Right hindlimb (tissue), 1 donor: ENCODE measurements around the gene ACOT7.

ENCODE experiments used
- DNase-seq: peaks from one replicate; pipeline ENCODE4 v3.0.0-alpha.2; 2018

Gene ACOT7

DNA sequence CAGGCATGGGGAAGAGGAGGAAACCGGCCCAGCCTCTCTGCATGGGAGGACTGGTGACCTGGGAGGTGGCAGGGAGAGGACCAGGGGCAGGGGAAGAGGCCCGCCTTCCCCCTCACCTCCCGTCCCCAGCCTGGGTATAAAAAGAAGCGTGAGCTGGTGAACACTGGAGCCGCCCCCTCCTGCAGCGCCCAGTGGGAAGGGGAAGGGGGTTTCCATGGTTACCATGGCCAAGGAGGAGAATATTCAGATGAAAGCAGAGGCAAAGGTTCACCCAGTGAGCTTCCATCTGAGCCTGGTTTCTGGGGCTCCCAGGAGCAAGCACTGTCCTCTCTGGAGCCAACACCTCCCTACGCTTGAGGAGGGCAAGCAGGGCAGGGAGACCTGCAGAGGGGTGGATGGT, 54.9 kb downstream of the ACOT7 start:
- DNase-seq = no peak

- DNase-seq = no peak
Observed at GRCh38 chr1:6336776-6337622, 56.6 kb downstream of the ACOT7 start.

DNA sequence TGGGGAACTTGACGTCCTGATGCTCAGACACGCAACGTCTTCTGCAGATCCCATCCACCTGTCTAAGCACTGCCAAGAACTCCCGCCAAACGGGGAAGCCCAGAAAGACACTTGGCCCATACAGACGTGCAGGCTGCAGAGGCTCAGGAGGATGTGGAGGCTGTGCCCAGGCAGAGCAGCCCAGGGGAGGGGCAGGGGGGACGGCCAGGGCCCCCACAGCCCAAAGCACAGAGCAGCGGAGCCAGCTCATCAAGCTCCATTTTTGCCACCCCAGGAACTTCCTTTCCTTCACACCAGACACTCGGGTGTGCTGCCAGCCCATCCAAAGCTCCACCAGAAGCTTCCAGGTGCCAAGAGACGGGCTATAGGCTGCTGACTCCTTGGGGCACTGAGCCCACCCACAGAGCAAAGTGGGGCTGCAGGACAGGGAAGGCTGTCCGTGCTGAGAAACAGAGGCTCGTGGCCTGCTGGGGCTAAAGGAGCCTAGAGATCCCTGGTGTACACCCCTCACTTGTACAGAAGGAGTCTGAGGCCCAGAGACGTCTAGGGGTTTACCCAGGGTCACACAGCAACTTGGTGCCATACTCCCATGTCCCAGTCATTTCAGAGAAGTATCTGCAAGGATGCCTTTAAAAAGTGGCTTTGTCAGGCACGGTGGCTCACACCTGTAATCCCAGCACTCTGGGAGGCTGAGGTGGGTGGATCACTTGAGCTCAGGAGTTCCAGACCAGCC, 59.1 kb downstream of the ACOT7 start:
- no peak for DNase-seq

GRCh38 chr1:6332821-6333220, 60.7 kb downstream of the ACOT7 start:
- DNase-seq = no peak

- no peak for DNase-seq
Observed at GRCh38 chr1:6331543-6332273, 61.9 kb downstream of the ACOT7 start.

DNA sequence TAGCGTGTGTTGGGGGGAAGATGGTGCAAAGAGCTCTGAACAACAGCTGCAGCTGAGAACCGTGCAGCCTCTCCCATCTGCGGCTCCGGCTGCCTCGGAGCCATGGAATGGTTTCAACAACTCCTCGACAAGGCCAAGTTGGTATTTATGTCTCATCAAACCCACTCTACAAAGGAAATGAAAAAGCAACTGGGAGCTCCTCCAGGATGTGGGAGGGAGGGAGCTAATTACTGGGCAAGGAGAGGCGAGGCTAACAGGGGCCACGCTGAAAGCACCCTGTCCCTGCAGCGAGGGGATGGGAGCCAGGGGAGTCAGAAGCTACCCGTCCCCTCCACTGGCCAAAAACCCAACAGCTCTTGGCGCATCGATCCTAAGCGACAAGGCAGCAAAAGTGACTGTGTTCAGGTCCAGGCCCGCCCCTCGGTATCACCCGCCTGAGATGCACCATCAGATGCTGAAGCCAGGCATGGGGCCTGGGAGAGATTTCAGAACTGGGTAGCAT, 63.1 kb downstream of the ACOT7 start:
- peak; percentile 81 for DNase-seq

GRCh38 chr1:6329851-6330250, 63.7 kb downstream of the ACOT7 start:
- peak; percentile 82 for DNase-seq

GRCh38 chr1:6329396-6329795, 64.2 kb downstream of the ACOT7 start:
- peak; percentile 69 for DNase-seq

- no peak for DNase-seq
Observed at GRCh38 chr1:6328696-6329095, 64.9 kb downstream of the ACOT7 start.

DNA sequence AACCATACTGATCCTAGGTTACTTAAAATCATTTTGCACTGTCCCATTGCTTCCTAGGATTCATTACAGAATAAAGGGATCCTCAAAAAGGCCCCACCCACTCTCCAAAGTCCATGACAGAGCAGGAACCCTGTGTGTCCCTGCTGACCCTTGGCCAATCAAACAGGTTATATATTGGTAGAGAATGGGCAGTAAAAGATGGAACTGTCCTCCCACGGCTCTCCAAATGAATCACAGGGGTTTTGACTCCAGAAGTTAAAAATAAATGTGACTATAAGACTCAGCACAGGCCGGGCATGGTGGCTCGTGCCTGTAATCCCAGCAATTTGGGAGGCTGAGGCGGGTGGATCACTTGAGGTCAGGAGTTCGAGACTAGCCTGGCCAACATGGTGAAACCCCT, 65.5 kb downstream of the ACOT7 start:
- DNase-seq = no peak

GRCh38 chr1:6325482-6325881, 68.1 kb downstream of the ACOT7 start:
- DNase-seq = no peak

- DNase-seq = no peak
Observed at GRCh38 chr1:6322161-6322560, 71.4 kb downstream of the ACOT7 start.

GRCh38 chr1:6321205-6321604, 72.4 kb downstream of the ACOT7 start:
- DNase-seq = no peak

GRCh38 chr1:6317098-6317760, 76.3 kb downstream of the ACOT7 start:
- DNase-seq = no peak

DNA sequence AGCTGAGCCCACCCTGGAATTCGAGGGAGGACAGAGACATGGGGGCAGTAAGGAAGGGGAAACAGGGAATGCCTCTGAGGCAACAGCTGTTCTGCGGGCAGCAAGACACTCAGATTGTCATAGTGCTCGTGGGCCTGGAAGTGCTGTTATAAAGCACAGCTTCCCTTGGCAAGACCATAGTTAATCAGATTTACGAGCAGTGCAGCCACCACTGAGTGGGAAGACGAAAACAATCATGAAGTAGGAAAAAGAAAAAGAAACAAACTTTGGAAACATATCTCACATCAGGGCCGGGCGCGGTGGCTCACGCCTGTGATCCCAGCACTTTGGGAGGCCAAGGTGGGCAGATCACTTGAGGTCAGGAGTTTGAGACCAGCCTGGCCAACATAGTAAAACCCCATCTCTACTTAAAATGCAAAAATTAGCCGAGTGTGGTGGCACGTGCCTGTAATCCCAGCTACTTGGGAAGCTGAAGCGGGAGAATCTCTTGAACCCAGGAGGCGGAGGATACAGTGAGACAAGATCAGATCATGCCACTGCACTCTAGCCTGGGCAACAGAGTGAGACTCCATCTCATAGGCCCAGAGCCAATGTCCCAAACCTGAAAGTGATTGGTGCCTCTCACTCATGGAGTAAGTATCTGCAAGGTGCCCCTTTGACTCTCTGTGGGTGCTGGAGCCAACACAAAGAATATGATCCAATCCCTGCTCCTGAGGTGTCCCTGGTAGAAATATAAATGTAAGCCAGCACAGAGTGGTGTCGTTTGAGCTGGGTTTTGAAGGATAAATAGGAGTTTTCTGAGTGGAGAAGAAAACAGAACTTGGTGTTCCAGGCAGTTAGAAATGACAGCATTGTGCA, 77.1 kb downstream of the ACOT7 start:
- DNase-seq = no peak

DNA sequence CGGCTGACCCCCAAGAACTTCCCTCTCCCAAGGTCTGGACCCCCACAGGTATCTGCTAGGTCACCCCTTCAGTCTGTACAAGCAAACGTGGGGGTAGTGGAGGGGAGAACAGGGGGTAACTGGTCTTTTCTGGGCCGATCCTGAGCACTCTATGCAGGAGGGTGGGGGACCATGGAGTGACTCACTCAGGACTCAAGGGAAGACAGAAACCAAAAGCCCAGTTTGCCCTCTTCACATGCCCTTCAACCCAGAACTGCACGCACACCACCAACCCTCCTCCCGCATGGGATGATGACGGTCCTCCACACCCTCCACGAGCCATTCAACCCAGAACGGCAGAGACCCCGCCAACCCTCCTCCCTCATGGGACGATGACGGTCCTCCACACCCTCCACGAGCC, 79.1 kb downstream of the ACOT7 start:
- DNase-seq = no peak

DNA sequence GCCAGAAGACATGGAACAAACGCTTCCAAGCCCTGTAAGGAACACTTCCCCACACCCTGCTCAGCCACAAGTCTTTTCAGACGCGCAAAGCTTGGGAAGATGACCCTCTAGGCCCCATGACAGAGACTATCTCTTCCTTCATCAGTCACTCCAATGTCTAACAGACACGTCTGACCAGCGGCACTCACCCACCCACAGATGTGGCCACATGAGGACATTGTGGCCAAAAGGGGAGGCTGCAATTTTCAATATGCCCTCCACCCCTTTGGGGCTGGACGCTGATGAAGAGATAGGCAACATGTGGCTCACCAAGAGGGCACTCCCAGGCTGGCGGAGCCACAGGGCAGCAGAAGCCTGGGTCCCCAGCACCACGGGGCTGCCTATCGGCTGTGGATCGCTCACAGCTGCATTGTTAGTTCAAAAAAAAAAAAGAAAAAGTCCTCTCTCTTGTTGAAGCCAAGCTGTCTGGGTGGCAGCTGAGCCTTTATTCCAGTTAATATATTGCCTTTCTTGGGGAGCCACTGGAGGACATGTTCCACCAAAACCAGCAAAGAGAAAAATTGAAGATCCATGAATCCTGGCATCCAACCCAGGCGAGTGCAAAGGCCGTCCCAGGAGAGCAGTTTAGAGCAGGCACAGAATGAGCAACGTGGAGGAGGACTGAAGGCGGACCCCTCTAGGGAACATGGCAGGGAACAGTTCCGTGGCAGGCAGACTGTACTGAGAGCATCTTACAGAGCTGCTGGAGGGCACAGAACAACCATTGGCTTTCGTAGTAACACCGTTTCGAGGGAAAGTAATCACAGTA, 80.0 kb downstream of the ACOT7 start:
- DNase-seq = no peak

DNA sequence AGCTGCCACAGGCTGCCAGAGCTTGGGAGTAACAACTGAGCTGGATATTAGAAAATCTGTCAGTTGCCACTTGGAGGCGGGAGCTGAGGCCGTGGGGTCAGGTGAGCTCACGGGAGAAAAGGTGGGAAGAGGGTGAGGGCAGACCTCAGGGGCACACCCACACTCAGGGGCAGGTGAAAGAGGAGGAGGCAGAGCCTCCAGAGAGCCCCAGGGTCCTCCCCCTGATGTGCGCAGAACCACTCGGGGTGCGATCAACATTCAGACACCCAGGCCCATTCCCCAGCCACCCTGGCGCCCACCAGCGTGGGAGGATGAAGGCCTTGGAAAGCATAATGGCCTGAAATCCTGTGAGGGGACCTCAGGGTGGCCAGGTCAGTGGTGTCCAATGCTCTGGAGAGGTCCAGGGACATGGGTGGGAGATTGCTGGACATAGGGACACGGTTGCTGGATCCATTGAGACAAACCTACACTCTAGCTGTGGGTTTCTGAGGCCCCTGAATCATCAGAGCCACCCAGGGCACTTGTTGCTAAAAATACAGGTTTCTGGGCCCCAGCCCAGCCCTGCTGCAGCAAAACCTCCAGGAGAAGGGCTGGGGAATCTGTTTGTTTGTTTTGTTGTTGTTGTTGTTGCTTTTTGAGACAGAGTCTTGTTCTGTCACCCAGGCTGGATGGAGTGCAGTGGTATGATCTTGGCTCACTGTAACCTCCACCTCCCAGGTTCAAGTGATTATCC, 83.3 kb downstream of the ACOT7 start:
- DNase-seq = no peak

GRCh38 chr1:6309564-6309963, 84.0 kb downstream of the ACOT7 start:
- no peak for DNase-seq

- DNase-seq = no peak
Observed at GRCh38 chr1:6308449-6308848, 85.1 kb downstream of the ACOT7 start.
